GM03348 (cell line): ENCODE data around the gene IGFBPL1.
"Not testable (repeated sequence)": the region's sequence is repeated elsewhere in the genome, so short reads cannot be mapped to it uniquely, and the experiment has no call there.

ENCODE experiments used
- DNase-seq: peaks from one replicate; pipeline ENCODE4 v3.0.0; 2012; ENCODE audit warnings: low spot score

The IGFBPL1 gene

DNA sequence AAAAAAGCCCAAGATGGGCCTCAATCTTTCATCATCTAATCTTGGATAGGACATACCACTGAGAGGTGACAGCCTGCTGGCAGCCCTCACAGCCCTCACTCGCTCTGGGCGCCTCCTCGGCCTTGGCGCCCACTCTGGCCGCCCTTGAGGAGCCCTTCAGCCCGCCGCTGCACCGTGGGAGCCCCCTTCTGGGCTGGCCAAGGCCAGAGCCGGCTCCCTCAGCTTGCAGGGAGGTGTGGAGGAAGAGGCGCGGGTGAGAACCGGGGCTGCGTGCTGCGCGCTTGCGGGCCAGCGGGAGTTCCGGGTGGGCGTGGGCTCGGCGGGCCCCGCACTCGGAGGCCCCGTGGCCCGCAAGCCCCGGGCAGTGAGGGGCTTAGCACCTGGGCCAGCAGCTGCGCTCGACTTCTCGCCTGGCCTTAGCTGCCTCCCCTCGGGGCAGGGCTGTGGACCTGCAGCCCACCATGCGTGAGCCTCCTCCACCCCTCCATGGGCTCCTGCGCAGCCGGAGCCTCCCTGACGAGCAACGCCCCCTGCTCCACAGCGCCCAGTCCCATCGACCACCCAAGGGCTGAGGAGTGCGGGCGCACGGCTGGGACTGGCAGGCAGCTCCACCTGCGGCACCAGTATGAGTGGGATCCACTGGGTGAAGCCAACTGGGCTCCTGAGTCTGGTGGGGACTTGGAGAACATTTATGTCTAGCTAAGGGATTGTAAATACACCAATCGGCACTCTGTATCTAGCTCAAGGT is 46.7 kb downstream of the IGFBPL1 start:
- DNase-seq: not testable (repeated sequence)

DNA sequence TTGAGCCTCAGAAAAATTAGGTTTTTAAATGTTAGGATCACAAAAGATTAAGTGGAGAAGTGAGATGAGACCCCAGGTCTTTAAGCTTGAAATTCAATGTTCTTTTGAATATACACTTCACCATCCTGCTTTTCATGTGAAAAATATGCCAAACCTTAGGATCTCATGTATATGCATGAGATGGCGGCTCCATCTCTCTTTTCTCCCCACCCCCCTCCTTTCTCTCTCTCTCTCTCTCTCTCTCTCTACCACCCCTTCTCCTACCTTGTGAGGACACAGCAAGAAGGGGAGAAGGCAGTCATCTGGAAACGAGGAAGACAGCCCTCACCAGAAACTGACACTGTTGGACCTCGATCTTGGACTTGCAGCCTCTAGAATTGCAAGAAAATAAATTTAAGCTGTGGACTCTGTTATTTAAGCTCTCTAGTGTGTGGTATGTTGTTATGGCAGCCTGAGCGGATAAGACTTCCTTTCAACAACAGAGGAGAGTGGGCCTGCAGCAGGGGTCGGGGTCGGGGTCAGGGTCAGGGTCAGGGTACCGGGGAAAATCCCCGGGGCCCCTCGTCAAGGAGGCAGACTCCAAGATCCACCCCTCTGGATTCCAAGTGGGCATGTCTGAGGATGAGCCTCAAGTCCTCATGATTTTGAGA is 48.1 kb downstream of the IGFBPL1 start:
- DNase-seq: no peak

DNA sequence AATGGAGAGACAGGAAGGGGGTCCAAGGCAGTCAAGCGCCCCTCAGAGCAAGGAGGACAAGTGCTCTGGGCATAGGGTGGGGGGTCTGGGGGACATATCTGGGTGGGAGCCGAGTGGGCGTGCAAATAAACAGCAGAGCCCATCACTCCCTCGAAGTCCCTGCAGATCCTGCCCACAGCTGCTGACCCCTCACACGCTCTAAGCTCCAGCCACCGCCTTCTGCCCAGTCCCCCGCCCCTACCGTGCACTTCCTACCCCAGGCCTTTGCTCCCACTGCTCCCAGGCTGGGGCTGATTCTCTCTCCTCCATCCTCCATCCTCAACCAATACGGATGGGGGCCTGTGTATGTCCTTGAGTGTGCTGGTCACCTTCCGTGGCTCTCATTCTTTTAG is 48.7 kb downstream of the IGFBPL1 start:
- no peak for DNase-seq

DNA sequence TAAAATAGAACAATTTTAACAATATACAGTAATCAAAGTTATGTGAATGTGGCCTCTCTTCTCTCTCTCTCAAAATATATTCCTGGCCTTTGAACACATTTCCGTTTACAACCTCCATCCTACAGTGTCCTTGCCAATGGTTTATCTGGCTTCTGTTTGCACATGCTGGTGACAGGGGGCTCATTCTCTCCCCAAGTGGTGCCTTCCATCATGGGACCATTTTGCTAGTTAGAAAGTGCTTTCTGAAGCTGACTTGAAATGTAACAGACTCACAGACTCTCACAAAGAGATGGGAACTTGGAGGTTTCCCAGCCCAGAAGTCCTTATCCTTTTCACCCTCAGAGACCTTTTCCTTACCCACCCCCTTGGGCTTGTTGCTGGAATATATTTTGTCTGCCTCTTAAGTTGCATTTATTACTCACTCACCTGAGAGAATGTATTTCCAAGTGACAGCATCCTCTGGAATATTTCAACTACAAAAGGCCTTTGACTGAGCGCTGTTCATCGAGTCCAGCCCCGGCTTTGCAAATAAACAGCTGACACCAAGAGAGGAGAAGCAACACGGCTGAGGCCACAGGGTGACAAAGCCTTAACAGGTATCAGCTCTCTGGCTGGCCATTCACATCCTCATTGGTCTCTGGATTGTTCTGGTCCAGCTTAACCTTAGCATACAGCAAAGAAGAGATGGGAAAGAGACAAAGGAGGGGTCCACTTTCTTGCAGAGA is 49.2 kb downstream of the IGFBPL1 start:
- DNase-seq: no peak

DNA sequence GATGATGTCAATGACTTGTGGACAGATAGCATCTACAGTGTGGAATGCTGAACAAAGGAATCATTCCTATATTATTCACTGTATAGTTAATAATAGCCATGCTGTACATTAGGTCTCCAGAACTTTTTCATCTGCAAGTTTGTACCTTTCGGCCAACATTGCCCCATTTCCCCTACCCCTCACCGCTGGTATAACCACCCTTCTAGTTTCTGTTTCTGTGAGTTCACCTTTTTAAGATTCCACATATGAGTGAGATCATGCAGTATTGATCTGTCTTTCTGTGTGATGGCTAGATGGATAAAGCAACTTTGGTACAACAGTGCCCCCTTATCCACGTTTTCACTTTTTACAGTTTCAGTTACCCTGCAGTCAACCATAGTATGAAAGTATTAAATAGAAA is 50.6 kb downstream of the IGFBPL1 start:
- DNase-seq: no peak

DNA sequence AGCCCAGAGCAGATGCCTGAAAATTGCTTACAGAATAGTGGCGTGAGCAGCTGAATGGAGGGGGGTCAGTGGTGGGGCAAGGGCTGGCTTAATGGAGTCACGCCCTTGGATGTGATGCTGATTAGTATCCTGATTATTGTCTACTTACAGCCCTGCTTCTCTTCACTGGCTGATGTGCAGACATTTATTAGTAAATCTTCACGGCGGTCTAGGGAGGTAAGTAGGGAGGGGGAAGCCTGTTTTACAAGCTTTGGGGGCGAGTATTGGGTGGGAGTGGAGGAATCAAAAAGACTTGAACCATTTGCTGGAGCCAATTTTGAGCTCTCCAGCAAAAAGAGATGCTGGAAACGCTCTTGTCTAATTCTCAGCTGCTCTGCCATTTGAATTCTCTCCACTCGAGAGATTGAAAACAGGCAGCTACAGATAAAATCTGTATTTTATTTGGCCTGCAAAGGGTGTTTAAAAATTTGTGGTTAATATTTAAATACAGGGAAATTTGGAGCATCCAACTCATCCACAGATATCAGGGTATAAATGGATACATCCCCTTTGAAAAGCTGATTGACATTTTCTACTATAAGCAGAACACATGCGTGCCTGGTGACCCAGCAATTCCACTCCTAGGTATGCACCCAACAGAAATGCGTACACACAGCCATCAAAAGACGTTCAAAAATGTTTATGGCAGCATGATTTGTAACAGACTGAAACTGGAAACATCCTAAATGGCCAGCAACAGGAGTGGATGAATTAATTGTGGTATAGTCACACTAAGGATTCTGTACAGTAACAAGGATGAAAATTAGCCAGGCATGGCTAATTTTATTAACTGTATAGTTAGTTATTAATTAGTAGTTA is 51.3 kb downstream of the IGFBPL1 start:
- DNase-seq: no peak

DNA sequence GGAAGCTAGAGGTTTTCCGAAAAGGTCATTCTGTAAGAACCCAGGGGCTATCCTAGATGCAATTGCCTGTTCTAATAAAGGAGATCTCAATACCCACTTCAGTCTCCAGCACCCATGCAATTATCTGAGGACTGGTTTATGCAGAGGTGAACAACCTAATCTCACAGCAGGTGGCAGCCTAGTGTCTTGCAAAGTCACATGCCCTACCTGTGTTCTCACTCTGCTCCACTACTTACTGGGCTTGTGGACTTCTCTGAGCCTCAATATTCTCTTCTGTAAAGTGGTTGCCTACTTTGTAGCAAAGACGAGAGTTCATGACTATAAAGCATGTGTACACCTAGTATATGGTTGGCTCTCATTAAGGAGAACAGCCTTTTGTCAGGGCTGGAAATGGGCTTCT is 52.8 kb downstream of the IGFBPL1 start:
- DNase-seq: peak; percentile 42

DNA sequence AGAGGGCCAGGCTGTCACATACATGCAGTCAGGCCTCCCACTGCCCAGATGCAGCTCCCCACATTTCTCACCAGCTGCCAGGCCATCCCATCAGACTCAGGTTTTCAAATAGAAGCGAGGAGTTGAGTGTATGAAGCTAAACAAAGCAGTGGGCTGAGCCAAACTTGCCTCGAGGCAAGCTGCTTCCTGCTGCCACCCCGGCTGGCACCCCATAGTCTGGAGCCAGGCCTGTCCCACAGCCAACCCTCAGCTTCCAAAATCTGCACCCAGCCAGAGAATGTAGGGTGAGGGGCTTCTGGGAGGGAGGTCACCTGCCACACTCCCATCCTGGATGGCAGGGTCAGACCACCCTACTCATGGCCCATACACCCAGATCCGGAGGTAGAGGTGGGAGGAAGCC is 54.1 kb downstream of the IGFBPL1 start:
- no peak for DNase-seq

DNA sequence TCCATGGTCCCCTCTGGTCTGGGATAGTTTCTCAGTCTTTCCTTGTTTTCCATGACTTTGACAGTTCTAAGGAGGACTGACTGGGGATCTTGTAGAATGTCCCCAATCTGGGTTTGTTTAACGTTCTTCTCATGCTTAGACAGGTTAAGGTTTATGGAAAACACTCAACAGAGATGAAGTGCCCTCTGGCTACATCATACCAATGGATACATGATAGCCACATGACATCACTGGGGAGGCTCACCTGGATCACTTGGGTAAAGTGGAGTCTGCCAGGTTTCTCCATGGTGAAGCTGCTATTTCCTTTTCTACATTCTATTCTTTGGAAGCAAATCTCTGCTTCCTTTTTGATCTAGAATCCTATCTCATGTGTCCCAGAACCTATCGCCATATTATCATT is 55.5 kb downstream of the IGFBPL1 start:
- no peak for DNase-seq

DNA sequence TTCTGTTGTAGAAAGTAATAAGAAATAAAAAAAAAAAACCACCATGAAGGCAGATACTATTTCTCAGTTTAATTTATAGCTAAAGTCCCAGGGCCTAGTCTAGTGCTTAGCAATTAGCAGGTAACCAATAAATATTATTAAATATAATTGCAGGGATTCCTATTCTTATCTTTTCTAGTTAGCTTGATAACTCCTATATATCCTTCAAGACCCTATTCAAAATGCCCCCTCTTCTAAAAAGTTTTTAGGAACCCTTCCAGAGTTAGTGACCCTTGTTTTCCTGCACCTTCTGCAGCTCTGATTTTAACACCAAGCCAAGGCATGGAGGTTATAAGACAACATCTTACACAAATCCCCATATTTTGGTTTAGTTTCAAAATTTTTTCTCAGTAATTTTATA is 56.4 kb downstream of the IGFBPL1 start:
- DNase-seq: no peak

DNA sequence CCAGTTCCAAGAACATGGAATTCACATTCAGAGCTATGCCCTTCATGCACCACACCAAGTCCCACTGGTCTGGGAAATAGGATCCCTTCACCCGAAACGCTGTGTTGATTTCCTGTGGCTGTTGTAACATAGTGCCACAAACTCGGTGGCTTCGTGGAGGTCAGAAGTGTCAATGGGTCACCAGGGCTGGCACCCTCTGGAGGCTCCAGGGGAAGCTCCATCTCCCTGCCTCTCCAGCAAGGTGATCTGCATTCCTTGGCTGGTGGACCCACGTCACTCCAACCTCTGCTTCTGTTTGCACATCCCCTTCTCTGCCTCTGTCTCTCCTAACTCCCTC is 60.7 kb downstream of the IGFBPL1 start:
- no peak for DNase-seq

DNA sequence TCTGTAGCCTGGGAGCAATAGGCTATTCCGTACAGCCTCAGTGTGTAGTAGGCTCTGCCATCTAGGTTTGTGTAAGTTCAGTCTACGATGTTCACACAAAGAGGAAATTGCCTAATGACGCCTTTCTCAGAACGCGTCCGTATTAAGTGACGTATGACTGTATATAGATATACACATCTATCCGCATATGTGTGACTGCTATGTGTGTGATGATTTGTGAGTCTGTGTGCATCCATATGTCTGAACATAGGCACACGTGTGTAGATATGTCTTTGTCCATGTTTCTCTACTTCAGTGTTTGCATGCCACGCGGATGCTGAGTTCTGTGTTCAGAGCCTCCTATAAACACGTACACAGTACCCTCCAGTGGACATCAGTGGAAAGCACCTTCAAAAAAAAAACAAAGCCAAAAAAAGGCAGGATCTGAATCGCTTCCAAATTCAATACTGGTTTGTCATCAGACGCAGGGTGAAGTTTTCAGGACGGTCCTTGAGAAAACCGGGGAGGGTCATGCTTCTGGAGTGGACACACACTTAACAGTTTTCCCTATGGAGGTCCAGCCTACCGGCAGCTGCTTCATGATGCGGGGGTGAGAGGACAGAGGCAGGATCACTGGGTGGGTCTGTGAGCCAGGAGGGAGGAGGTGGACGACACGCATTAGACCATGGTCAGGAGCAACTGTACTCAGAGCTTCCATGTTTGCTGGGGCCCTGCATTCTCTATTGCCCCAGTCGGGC is 61.2 kb downstream of the IGFBPL1 start:
- DNase-seq: peak; percentile 84

DNA sequence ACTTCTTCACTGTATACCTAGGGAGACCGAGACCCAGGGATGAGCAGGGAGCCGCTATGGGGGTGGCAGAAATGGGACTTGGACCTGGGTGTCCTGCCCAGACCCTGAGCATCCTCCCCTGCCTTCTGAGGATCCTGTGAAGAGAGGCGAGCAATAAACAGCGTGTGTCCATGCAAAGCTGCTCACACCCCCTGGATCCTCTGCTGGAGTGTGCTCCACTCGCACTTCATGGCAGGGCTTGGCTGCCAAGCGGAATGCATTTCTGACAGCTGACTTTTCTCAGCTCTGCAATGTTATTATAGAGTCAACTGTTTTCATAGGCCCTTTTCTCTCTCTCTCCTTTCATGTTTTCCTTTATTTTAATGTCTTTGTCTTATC is 62.8 kb downstream of the IGFBPL1 start:
- no peak for DNase-seq

DNA sequence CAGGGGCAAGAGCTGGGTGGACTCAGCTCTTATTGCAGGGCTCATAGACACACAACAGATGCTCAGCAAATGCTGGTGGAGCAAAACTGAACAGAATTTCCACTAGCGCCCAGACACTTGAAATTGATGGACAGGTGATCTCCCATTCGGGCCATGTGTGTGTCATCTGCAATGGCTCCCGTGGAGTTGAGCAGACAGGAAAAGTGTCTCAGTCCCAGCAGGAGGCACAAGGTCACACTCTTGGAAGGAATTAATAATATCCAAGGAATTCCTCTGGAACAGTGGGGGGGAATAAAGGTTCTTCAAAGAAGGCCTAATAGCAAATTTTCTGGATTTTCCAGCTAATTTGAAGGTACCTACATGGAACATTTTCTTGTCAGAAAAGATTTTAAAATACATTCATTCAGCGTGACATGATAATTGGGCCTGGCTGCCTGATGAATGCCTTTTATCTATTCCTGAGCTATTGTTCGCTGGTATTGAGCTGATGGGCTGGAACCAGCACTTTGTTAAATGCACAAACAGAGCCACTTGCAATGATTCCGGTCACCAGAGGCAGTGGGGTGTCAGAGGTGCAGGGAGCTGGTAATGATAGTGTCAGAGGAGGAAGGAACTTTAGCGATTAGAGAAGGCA is 63.3 kb downstream of the IGFBPL1 start:
- no peak for DNase-seq

DNA sequence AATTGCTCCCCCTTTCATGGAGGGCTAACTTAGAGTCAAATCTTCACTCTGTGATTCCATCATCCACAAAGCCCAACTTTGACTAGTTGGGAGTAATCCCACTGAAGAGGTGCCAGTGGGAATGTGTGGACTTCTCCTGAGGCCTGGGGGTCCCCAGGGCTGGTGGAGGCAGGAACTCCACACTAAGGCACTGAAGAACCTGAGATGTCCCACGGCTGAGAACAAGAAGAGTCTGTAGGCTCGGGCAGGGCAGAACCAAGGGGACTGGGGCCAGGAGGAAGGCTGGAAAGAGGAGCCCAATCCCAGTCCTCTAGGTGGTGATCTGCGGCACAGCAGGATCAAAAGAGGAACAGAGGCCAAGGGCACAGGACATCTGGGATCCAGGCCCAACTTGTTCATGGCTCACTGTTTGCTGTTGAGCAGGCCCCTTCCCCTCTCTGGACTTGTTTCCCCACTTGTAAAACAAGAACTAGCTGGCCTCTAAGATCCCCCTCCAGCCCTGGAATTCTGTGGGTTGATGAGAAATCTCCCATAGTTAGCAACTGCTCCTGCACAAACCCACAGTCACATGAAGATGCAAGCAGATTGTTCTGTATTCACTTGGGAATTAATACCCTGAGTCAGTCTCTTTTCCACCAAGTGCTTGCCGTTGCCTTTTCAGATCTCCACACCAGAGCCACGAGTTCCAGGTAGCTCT is 64.4 kb downstream of the IGFBPL1 start:
- DNase-seq: peak; percentile 63

DNA sequence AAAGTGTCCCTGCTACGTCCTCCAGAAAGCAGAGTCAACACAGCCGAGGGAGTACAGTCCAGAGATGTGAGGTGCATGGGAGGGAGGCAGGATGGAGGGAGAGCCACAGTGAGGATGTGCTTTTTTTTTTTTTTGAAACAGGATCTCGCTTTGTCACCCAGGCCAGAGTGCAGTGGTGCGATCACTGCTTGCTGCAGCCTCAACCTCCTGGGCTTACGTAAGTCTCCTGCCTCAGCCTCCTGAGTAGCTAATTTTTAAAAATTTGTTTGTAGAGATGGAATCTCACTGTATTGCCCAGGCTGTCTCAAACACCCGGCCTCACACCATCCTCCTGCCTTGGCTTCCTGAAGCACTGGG is 65.0 kb downstream of the IGFBPL1 start:
- no peak for DNase-seq

DNA sequence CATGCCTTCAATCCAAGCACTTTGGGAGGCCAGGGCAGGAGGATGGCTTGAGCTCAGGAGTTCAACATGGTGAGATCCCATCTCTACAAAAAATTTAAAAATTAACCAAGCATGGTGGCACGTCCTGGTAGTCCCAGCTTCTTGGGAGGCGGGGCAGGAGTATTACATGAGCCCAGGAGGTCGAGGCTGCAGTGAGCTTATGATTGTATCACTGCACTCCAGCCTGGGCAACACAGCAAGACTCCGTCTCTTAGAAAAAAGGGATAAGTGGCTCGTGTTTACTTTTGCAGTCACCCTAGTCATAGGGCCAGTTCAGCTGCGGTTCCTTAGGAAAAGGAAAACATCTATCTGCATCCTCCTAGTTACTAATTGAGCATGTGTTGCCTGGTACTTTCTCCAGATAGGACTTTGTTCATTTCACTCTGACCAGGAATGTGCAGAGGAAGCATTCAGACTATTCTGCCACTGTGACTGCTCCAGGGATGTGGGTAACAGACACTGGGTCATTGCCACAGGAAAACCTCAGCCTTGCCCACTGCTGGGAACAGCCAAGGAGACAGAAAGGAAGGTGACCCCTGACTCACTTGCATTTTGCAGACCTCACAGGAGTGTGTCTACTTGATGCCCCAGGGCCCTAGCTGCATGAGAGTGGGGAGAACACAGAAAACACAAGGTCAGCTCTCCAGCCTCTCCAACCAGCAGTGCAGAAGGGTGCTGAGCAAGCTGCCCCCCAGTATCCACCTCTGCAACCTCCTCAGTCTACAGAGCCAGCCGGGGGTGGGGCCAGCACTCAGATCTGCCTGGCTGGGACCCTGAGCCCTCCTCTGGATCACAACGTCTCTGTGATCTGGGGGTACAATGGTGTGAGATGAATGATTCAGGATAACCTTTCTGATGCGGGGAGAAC is 65.6 kb downstream of the IGFBPL1 start:
- DNase-seq: peak; percentile 29

DNA sequence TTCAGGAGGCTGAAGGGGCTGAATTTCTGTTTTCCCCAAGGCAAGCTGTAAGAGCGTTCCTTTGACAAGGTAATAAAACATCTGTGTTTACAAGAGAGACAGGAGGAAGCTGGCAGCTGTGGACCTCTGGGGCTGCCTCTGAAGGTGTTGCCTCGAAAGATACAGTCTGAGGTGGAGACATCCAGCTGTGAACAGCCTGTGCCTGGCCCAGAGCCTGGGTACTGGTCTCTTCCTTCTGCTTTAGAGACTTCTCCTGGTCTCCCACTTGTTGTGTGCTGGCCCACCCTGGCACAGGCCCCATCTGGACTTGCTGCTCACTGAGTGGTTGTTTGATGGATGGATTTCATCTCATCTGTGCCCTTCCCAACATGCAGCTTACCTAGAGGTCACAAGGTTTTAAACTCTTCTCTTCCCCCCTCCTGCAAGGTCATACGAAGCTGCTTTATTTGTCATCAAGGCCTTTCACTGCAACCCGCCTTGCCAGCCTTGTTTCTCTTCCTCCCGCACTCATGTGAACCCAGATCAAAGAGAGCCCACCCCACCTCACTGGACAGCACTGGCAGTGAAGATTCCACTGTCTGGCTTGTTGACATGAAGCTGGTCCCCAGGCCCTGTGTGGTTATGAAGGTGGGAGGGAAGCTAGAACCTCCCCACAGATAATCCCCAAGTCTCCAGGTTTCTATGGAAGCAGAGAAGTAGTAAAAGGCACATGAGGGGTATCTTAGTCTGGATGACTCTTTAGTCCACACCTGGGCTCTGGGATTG is 66.7 kb downstream of the IGFBPL1 start:
- no peak for DNase-seq

DNA sequence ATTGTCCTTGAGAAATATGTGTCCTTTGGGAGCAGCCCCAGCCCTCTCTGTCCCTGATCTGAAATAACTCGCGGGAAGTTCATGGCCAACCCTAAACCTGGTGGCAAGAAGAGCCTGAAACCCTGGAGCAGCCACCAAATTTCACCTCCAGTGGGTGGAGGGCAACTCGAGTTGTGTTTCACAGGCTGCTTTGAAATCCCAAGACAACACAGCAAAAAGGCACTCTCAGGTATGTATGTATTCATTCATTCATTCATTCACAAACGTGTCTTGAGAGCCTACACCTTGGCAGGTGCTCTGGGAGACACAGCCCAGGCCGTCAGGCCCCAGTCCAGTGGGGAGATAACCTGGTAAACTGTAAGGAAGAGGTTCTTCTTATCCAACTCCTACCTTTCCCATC is 67.4 kb downstream of the IGFBPL1 start:
- no peak for DNase-seq
